ENCODE measurements around the gene DNAH9.

The DNAH9 gene

GRCh38 chr17:11598274-11599221 lies at the start of gene DNAH9:
Gene DNAH9, plus strand, starts transcription at chr17:11598470. Its CDS starts 29 bp downstream, at chr17:11598499.
- Histone ChIP-seq H3K9ac (ENCODE audit: low read length) (no peak within 1 kb of the TSS), H4K20me1 (ENCODE audit: insufficient read depth, low read length) (no peaks in the 10 kb centered on the region), H3K79me2 (ENCODE audit: low read length) (no peaks in the 10 kb centered on the region), H3K4me3 (ENCODE audit: low read length) (no peak within 1 kb of the TSS), H2AFZ (ENCODE audit: low read depth, low read length) (no peak within 1 kb of the TSS), H3K27me3 (ENCODE audit: low read depth, low read length) (no peaks in the 10 kb centered on the region), H3K36me3 (replicated peaks; ENCODE audit: low read depth, low read length) (no peaks in the 10 kb centered on the region), H3K4me2 (ENCODE audit: low read length) (no peak within 1 kb of the TSS), H3K27ac (ENCODE audit: low read length) (no peak within 1 kb of the TSS), H3K4me1 (ENCODE audit: low read length) (no peaks in the 10 kb centered on the region), H3K9me3 (ENCODE audit: insufficient read depth, low read length) (no peaks in the 10 kb centered on the region)
- no peak for TF ChIP-seq EZH2phosphoT487 (IDR thresholded peaks at IDR 0.05; ENCODE audit: low read depth)
- TF ChIP-seq, protein P1, sequence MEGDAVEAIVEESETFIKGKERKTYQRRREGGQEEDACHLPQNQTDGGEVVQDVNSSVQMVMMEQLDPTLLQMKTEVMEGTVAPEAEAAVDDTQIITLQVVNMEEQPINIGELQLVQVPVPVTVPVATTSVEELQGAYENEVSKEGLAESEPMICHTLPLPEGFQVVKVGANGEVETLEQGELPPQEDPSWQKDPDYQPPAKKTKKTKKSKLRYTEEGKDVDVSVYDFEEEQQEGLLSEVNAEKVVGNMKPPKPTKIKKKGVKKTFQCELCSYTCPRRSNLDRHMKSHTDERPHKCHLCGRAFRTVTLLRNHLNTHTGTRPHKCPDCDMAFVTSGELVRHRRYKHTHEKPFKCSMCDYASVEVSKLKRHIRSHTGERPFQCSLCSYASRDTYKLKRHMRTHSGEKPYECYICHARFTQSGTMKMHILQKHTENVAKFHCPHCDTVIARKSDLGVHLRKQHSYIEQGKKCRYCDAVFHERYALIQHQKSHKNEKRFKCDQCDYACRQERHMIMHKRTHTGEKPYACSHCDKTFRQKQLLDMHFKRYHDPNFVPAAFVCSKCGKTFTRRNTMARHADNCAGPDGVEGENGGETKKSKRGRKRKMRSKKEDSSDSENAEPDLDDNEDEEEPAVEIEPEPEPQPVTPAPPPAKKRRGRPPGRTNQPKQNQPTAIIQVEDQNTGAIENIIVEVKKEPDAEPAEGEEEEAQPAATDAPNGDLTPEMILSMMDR (IDR thresholded peaks at IDR 0.05; ENCODE audit: low read depth, low read length), result no peak

GRCh38 chr17:11550431-11550830 lies 47.8 kb upstream of the DNAH9 start:
- Histone ChIP-seq H3K4me2 (ENCODE audit: low read length) (no peak overlapping the region), H2AFZ (ENCODE audit: low read depth, low read length) (no peak overlapping the region), H3K79me2 (ENCODE audit: low read length) (no peaks in the 10 kb centered on the region), H3K9me3 (ENCODE audit: insufficient read depth, low read length) (no peaks in the 10 kb centered on the region), H3K36me3 (replicated peaks; ENCODE audit: low read depth, low read length) (no peaks in the 10 kb centered on the region), H3K4me1 (ENCODE audit: low read length) (no peaks in the 10 kb centered on the region), H3K27me3 (ENCODE audit: low read depth, low read length) (no peaks in the 10 kb centered on the region), H3K9ac (ENCODE audit: low read length) (no peak overlapping the region), H3K4me3 (ENCODE audit: low read length) (no peak overlapping the region), H3K27ac (ENCODE audit: low read length) (no peak overlapping the region), H4K20me1 (ENCODE audit: insufficient read depth, low read length) (no peaks in the 10 kb centered on the region)
- TF ChIP-seq, protein P1 (IDR thresholded peaks at IDR 0.05; ENCODE audit: low read depth, low read length), result no peak
- TF ChIP-seq EZH2phosphoT487 (IDR thresholded peaks at IDR 0.05; ENCODE audit: low read depth), result no peak

DNA sequence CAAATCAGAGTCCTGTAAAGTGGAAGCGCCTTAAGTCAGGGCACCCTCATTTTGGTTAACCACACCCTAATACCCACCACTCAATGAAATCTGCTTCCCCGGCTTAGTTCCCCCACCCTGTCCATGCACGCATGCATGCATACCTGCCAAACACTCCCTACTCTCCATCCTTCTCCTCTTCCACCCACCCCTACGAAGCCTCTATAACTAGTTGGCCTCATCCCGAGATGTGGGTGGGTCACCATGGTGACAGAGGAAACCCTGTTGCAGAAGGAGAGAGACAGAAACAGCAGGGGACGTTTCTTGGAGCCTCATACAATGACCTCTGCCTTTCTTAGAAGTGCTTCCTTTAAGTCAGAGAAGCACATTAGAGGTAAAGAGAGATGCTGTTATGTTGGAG lies 46.8 kb upstream of the DNAH9 start:
- no peaks in the 10 kb centered on the region for H3K9me3 ChIP-seq (ENCODE audit: insufficient read depth, low read length)
- no peak overlapping the region for H2AFZ ChIP-seq (ENCODE audit: low read depth, low read length)
- no peaks in the 10 kb centered on the region for H4K20me1 ChIP-seq (ENCODE audit: insufficient read depth, low read length)
- H3K36me3 ChIP-seq (replicated peaks; ENCODE audit: low read depth, low read length), result no peaks in the 10 kb centered on the region
- H3K4me1 ChIP-seq (ENCODE audit: low read length), result no peaks in the 10 kb centered on the region
- no peak overlapping the region for H3K4me2 ChIP-seq (ENCODE audit: low read length)
- H3K9ac ChIP-seq (ENCODE audit: low read length), result no peak overlapping the region
- no peaks in the 10 kb centered on the region for H3K79me2 ChIP-seq (ENCODE audit: low read length)
- no peak overlapping the region for H3K27ac ChIP-seq (ENCODE audit: low read length)
- H3K4me3 ChIP-seq (ENCODE audit: low read length), result no peak overlapping the region
- TF ChIP-seq EZH2phosphoT487 (IDR thresholded peaks at IDR 0.05; ENCODE audit: low read depth), result no peak
- TF ChIP-seq, protein P1 (IDR thresholded peaks at IDR 0.05; ENCODE audit: low read depth, low read length), result no peak
- H3K27me3 ChIP-seq (ENCODE audit: low read depth, low read length), result no peaks in the 10 kb centered on the region

- Histone ChIP-seq H3K36me3 (replicated peaks; ENCODE audit: low read depth, low read length) (no peaks in the 10 kb centered on the region), H4K20me1 (ENCODE audit: insufficient read depth, low read length) (no peaks in the 10 kb centered on the region), H3K27me3 (ENCODE audit: low read depth, low read length) (no peaks in the 10 kb centered on the region), H3K27ac (ENCODE audit: low read length) (no peak overlapping the region), H3K9me3 (ENCODE audit: insufficient read depth, low read length) (no peaks in the 10 kb centered on the region), H3K4me1 (ENCODE audit: low read length) (no peaks in the 10 kb centered on the region), H3K9ac (ENCODE audit: low read length) (no peak overlapping the region), H2AFZ (ENCODE audit: low read depth, low read length) (no peak overlapping the region), H3K79me2 (ENCODE audit: low read length) (no peaks in the 10 kb centered on the region), H3K4me2 (ENCODE audit: low read length) (no peak overlapping the region), H3K4me3 (ENCODE audit: low read length) (no peak overlapping the region)
- TF ChIP-seq EZH2phosphoT487 (IDR thresholded peaks at IDR 0.05; ENCODE audit: low read depth), result no peak
- TF ChIP-seq, protein P1 (IDR thresholded peaks at IDR 0.05; ENCODE audit: low read depth, low read length), result no peak
Observed at GRCh38 chr17:11553135-11553534, 45.1 kb upstream of the DNAH9 start.

All from OCI-LY3 (cell line).